Endodermal cell (in vitro differentiated cells): Measurements from ENCODE around the gene MT1A. TPM values are rescaled to one million over a fixed set of nuclear protein-coding genes. Genes with fewer than 3 reads are reported as not detected.

Experiments used
- DNase-seq: peaks from one replicate; pipeline ENCODE4 v3.0.0-alpha.2; 2017
- H3K27ac ChIP-seq: 2 replicates; pipeline ENCODE4 v1.5.1; 2013; ENCODE audit warnings: mild to moderate bottlenecking, low read depth, low read length, moderate library complexity
- H3K27me3 ChIP-seq: 2 replicates; pipeline ENCODE4 v1.6.1; 2013; ENCODE audit warnings: mild to moderate bottlenecking, low read length, moderate library complexity; ENCODE audit not compliant: insufficient read depth, control insufficient read depth, poor library complexity, severe bottlenecking
- H3K36me3 ChIP-seq: 2 replicates; pipeline ENCODE4 v1.7.0; 2013; ENCODE audit warnings: mild to moderate bottlenecking, low read length, moderate library complexity; ENCODE audit not compliant: control insufficient read depth, insufficient read depth
- H3K4me1 ChIP-seq: one replicate; pipeline ENCODE4 v1.7.0; 2013; ENCODE audit warnings: low read length; ENCODE audit not compliant: control insufficient read depth, insufficient read depth
- H3K4me3 ChIP-seq: 2 replicates; pipeline ENCODE4 v1.5.1; 2013; ENCODE audit warnings: mild to moderate bottlenecking, low read length, moderate library complexity
- H3K9ac ChIP-seq: 2 replicates; pipeline ENCODE4 v1.6.1; 2013; ENCODE audit warnings: mild to moderate bottlenecking, low read length, moderate library complexity; ENCODE audit not compliant: poor library complexity, severe bottlenecking; ENCODE audit errors: extremely low read depth
- H3K9me3 ChIP-seq: 2 replicates; pipeline ENCODE4 v1.6.1; 2013; ENCODE audit warnings: mild to moderate bottlenecking, low read length, moderate library complexity; ENCODE audit not compliant: control insufficient read depth
- H3K27ac Mint-ChIP-seq: 2 replicates; pipeline ENCODE4 v1.8.0; 2020; ENCODE audit warnings: mixed read lengths
- H3K27me3 Mint-ChIP-seq: 2 replicates; pipeline ENCODE4 v1.8.0; 2021; ENCODE audit warnings: mild to moderate bottlenecking, mixed read lengths; ENCODE audit not compliant: insufficient read depth
- H3K36me3 Mint-ChIP-seq: 2 replicates; pipeline ENCODE4 v1.8.0; 2020; ENCODE audit warnings: low read depth, mixed read lengths
- H3K4me1 Mint-ChIP-seq: 2 replicates; pipeline ENCODE4 v1.8.0; 2020; ENCODE audit warnings: mixed read lengths
- H3K4me3 Mint-ChIP-seq: 2 replicates; pipeline ENCODE4 v1.8.0; 2020; ENCODE audit warnings: mild to moderate bottlenecking, moderate library complexity, mixed read lengths
- H3K9me3 Mint-ChIP-seq: 2 replicates; pipeline ENCODE4 v1.8.0; 2020; ENCODE audit warnings: mild to moderate bottlenecking, mixed read lengths
- WGBS, 2 experiments: methylation state at CpG; one replicate each; pipeline versions ENCODE4 v1.1.5 to v1.1.7; 2013; ENCODE audit warnings: missing lambda C conversion rate in 2 of 2, mixed read lengths in 1 of 2; ENCODE audit not compliant: insufficient coverage in 1 of 2, insufficient read length in 1 of 2; 5-methylcytosine and 5-hydroxymethylcytosine counted together
- total RNA-seq, 2 donors: library from RNA; stranded (reverse); fragmentation: NEBNext Ultra II Directional in 1 of 2; extraction: Animal tissue kit (Norgen Biotek cat#: 25700) in 1 of 2; gene quantifications; 2 replicates in 1 of 2; 3 replicates in 1 of 2; pipeline ENCODE4 v1.2.1, GENCODE V29; 2021
- TF ChIP-seq, protein P1 (sequence below): fragments of 200-600 bp; sonication (generic); conservative IDR thresholded peaks from 2 replicates; pipeline ENCODE4 v1.5.0; 2021; ENCODE audit warnings: antibody characterized with exemption, mild to moderate bottlenecking

Gene MT1A
- total RNA-seq, 2 donors from 2014 or later: not detected

DNA sequence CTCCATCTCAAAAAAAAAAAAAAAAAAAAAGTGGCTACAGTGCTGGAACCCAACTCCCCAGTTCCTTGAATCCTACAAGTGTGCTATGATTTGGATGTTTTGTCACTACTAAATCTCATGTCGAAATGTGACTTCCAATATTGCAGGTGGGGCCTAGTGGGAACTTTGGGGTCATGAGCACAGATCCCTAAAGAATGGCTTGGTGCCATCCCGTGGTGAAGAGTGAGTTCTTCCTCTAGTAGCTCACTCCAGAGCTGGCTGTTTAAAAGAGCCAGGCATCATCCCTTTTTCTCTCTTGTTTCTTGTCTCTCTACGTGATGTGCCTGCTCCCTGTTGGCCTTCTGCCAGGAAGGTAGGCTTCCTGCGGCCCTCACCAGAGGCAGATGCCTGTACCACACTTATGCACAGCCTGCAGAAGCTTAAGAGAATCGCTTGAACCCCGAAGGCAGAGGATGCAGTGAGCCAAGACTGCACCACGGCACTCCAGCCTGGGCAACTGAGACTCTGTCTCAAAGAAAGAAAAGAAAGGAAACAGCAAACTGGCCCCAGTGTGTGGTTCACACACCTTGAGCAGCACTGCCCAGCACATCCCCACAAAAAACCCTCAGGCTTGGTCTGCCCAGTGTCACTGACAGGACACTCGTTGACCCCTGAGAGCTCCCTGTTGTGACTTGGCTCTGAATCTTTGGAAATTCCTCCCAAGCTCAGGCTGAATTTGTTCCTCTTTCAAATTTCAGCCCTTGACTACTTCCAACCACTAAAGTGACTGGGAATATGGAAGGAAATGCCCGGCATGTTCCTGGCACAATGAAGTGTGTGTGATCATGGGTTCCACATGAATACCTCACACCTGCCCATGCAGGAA is 9.7 kb upstream of the MT1A start:
- H3K27me3 Mint-ChIP-seq: peaks cover 92% of the 10 kb centered on the region
- TF ChIP-seq, protein P1, sequence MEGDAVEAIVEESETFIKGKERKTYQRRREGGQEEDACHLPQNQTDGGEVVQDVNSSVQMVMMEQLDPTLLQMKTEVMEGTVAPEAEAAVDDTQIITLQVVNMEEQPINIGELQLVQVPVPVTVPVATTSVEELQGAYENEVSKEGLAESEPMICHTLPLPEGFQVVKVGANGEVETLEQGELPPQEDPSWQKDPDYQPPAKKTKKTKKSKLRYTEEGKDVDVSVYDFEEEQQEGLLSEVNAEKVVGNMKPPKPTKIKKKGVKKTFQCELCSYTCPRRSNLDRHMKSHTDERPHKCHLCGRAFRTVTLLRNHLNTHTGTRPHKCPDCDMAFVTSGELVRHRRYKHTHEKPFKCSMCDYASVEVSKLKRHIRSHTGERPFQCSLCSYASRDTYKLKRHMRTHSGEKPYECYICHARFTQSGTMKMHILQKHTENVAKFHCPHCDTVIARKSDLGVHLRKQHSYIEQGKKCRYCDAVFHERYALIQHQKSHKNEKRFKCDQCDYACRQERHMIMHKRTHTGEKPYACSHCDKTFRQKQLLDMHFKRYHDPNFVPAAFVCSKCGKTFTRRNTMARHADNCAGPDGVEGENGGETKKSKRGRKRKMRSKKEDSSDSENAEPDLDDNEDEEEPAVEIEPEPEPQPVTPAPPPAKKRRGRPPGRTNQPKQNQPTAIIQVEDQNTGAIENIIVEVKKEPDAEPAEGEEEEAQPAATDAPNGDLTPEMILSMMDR: no peak
- no peaks in the 10 kb centered on the region for H3K9me3 Mint-ChIP-seq
- Histone ChIP-seq H3K4me3 (no peak overlapping the region), H3K27ac (no peak overlapping the region), H3K4me1 (no peaks in the 10 kb centered on the region), H3K27me3 (peaks cover 93% of the 10 kb centered on the region), H3K9ac (no peak overlapping the region), H3K9me3 (no peaks in the 10 kb centered on the region), H3K36me3 (no peaks in the 10 kb centered on the region)
- no peak for DNase-seq
- H3K36me3 Mint-ChIP-seq: no peaks in the 10 kb centered on the region
- no peak overlapping the region for H3K4me3 Mint-ChIP-seq
- no peak overlapping the region for H3K27ac Mint-ChIP-seq
- H3K4me1 Mint-ChIP-seq: peaks cover 16% of the 10 kb centered on the region
- 78 to 79% methylated on average over 5 to 9 of the region's 9 CpGs for whole genome bisulfite sequencing, 2 experiments

DNA sequence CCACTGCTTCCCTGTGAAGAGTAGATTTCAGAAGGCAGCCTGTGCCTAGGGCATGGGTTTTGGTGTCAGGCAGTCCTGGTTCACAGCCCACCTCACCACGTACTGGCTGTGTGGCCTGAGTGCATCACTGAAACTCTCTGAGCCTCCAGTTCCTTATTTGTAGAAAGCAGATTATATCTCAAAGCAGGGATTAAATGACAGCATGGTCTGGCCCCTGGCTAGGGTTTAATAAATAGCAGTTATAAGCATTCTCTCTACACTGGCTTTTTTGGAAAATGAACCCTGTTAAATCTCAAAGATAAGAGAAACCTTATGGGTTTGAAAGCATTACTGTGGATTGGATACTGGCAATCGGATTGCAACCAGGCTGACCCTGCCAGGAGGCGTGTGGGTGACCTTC is 8.9 kb upstream of the MT1A start:
- Histone ChIP-seq H3K4me1 (no peaks in the 10 kb centered on the region), H3K27ac (no peak overlapping the region), H3K9ac (no peak overlapping the region), H3K36me3 (no peaks in the 10 kb centered on the region), H3K9me3 (no peaks in the 10 kb centered on the region), H3K27me3 (peaks cover 96% of the 10 kb centered on the region), H3K4me3 (no peak overlapping the region)
- Mint-ChIP-seq H3K36me3 (no peaks in the 10 kb centered on the region), H3K9me3 (no peaks in the 10 kb centered on the region), H3K27ac (no peak overlapping the region), H3K4me3 (no peak overlapping the region), H3K27me3 (peaks cover 94% of the 10 kb centered on the region), H3K4me1 (peaks cover 16% of the 10 kb centered on the region)
- no peak for DNase-seq
- 75 to 91% methylated on average over 1 to 3 of the region's 3 CpGs for WGBS, 2 experiments
- TF ChIP-seq, protein P1: no peak

DNA sequence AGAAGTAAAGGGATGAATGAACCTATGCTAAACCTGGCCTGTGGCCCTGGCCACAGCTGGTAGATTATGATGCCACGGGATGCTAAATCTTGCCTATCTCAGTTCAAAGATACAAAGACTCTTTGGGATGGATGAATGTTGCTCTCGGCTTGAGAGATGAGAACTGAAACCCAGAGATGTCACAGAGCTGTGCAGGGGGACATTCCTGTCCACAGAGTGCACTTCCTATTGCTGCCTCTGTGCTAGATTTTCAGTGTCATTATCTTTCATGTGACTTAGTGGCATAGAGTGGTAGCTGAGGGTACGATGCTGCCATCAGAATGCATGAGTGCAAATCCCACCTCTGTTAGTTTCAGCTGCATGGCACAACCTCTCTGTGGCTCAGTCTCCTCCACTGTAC is 8.3 kb upstream of the MT1A start:
- Histone ChIP-seq H3K36me3 (no peaks in the 10 kb centered on the region), H3K27me3 (peaks cover 96% of the 10 kb centered on the region), H3K9ac (no peak overlapping the region), H3K4me3 (no peak overlapping the region), H3K9me3 (no peaks in the 10 kb centered on the region), H3K27ac (no peak overlapping the region), H3K4me1 (no peaks in the 10 kb centered on the region)
- H3K27me3 Mint-ChIP-seq: peaks cover 94% of the 10 kb centered on the region
- H3K27ac Mint-ChIP-seq: no peak overlapping the region
- no peak for DNase-seq
- 88 to 93% methylated on average over 3 of the region's 3 CpGs for WGBS, 2 experiments
- H3K4me3 Mint-ChIP-seq: no peak overlapping the region
- no peaks in the 10 kb centered on the region for H3K36me3 Mint-ChIP-seq
- H3K4me1 Mint-ChIP-seq: peaks cover 17% of the 10 kb centered on the region
- no peaks in the 10 kb centered on the region for H3K9me3 Mint-ChIP-seq
- TF ChIP-seq, protein P1: no peak
